Heart left ventricle (tissue), 16 donors: ENCODE results near the gene TNFRSF6B. TPM values are rescaled to one million over a fixed set of nuclear protein-coding genes. Genes with fewer than 3 reads are reported as not detected.

Experiments used
- ATAC-seq, 4 donors: fragments of 200-7000 bp; cut with Tn5 transposase; one replicate each; pipeline ENCODE4 v1.9.1; 2020 to 2022; ENCODE audit warnings: moderate library complexity in 4 of 4, mild to moderate bottlenecking in 3 of 4, moderate number of reproducible peaks in 1 of 4
- DNase-seq, 5 donors: peaks; one replicate each; pipeline ENCODE4 v3.0.0-alpha.2; 2020
- H3K27ac ChIP-seq, 12 donors: fragments of 200-600 bp; sonication (generic) in 4 of 12; one replicate each; pipeline versions ENCODE4 v1.5.0 to v1.8.0; 2016 to 2022; ENCODE audit warnings: mild to moderate bottlenecking in 2 of 12
- H3K27me3 ChIP-seq, 9 donors: fragments of 200-600 bp; sonication (generic) in 2 of 9; one replicate each; pipeline versions ENCODE4 v1.5.1 to v1.8.0; 2016 to 2022; ENCODE audit warnings: mild to moderate bottlenecking in 3 of 9
- H3K36me3 ChIP-seq, 9 donors: fragments of 200-600 bp; sonication (generic) in 2 of 9; one replicate each; pipeline versions ENCODE4 v1.5.0 to v1.8.0; 2018 to 2022; ENCODE audit warnings: mild to moderate bottlenecking in 2 of 9
- H3K4me1 ChIP-seq, 12 donors: fragments of 200-600 bp; sonication (generic) in 4 of 12; one replicate each; pipeline versions ENCODE4 v1.5.0 to v1.8.0; 2016 to 2022; ENCODE audit warnings: mild to moderate bottlenecking in 3 of 12
- H3K4me3 ChIP-seq, 12 donors: fragments of 200-600 bp; sonication (generic) in 4 of 12; one replicate each; pipeline versions ENCODE4 v1.5.0 to v1.8.0; 2017 to 2022; ENCODE audit warnings: mild to moderate bottlenecking in 9 of 12, moderate library complexity in 4 of 12
- H3K9me3 ChIP-seq, 12 donors: fragments of 200-600 bp; sonication (generic) in 4 of 12; one replicate each; pipeline versions ENCODE4 v1.5.0 to v1.8.0; 2016 to 2022; ENCODE audit warnings: mild to moderate bottlenecking in 1 of 12
- POLR2A ChIP-seq, 2 donors: fragments of 450-650 bp; IDR thresholded peaks; one replicate each; pipeline ENCODE4 v1.6.1; 2017; ENCODE audit warnings: antibody characterized with exemption in 2 of 2, mild to moderate bottlenecking in 2 of 2, moderate library complexity in 2 of 2
- WGBS, 4 donors: extraction: QIAGEN DNeasy Blood & Tissue Kit in 2 of 4; methylation state at CpG; one replicate each; pipeline versions ENCODE4 v1.1.5 to v1.1.7; 2013 to 2018; 5-methylcytosine and 5-hydroxymethylcytosine counted together
- intact Hi-C, 10 donors: fragments of 100-400 bp; cut with DNase I; formaldehyde crosslinking; loops; one replicate each; pipeline versions ENCODE4 v1.11.1 to v1.14.2; 2022
- polyA plus RNA-seq, 2 donors: library from polyadenylated mRNA; stranded (reverse); fragments of 200-250 nt; gene quantifications; one replicate each; pipeline ENCODE4 v1.2.3, GENCODE V29; 2013
- total RNA-seq, 9 donors: library from RNA; depleted of rRNA in 2 of 9; stranded (reverse); fragments of >200 nt in 2 of 9; fragmentation: NEBNext Ultra II Directional in 3 of 9; extraction: Animal tissue kit (Norgen Biotek cat#: 25700) in 3 of 9; gene quantifications; one replicate each; pipeline versions ENCODE4 v1.1.0 to v1.2.4, GENCODE V29; 2016 to 2023
- TF ChIP-seq, protein P1 (sequence below), 12 donors: fragments of 200-600 bp; sonication (generic) in 4 of 12; IDR thresholded peaks; one replicate each; pipeline versions ENCODE4 v1.5.0 to v1.8.0; 2018 to 2022; ENCODE audit warnings: antibody characterized with exemption in 12 of 12, mild to moderate bottlenecking in 5 of 12
- donor health status: ischemic (EF 13 %, LVEDD 7.1; RV severe dilation, severe dysfunction).
- donor health status: healthy with polysubstance abuse.
- donor health status: DM: no; HTN: yes; CAD: no.
- donor health status: DM: no; HTN: no; CAD: no.
- donor health status: ischemic (EF 25% LVEDD 6.9; RV normal size, moderate dysfunction).
- donor health status: ischemic (EF 25% LVEDD 5.7; RV mildly dilated, moderate dysfunction).
- donor health status: healthy.
- donor health status: DM: yes; HTN: yes; CAD: no.
- donor health status: ischemic (EF 35%, LVEDD 5.7; RV mildly dilated, moderate dysfunction).
- donor health status: nonischemic (EF 11% LVEDD 7.7; RV severe dilation, severe dysfunction).
- donor health status: DM: yes; HTN: yes; CAD: no.
- donor health status: PGD.
- donor health status: ischemic (EF 29% LVEDD 5.4; RV normal size, mild dysfunction).
- donor health status: nonischemic (EF 23%, LVEDD 6.1; RV moderate dilation, normal function).

The TNFRSF6B gene
- total and polyA plus RNA-seq, 11 donors = 0.42 to 6.4 (median 1.7) TPM; not detected in 1

DNA sequence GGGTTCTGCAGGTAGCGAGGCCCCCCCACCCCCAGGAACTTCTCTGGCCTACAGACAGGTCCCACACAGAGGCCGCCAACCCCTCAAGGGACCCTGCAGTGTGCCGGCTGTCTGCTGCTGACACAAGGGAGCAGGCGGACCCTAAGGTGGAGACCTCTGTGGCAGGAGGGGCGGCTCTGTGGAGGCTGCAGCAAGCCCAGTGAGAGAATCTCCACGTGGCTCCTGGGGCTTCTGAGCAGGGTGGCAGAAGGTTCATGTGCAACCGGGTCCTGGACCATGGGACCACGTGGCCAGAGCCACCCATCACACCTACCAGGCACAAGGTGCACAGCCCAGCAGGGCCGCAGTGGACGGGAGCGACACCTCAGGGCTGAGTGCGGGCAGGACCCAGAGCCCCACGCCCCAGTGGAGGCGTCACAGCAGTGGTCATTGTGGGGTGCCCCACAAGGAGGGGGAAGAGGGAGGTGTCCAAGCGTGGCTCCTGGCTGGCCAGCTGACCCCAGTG, 7.1 kb downstream of the TNFRSF6B start:
- intact Hi-C loops = no loop called here
- H3K4me1 ChIP-seq = peaks cover 3 to 38% (median 26%) of the 10 kb centered on the region in 12 donors
- no peak overlapping the region for H3K27ac ChIP-seq
- no peak overlapping the region for H3K4me3 ChIP-seq
- no peak for DNase-seq
- H3K9me3 ChIP-seq = no peaks in the 10 kb centered on the region
- ATAC-seq = no peak
- TF ChIP-seq, protein P1, sequence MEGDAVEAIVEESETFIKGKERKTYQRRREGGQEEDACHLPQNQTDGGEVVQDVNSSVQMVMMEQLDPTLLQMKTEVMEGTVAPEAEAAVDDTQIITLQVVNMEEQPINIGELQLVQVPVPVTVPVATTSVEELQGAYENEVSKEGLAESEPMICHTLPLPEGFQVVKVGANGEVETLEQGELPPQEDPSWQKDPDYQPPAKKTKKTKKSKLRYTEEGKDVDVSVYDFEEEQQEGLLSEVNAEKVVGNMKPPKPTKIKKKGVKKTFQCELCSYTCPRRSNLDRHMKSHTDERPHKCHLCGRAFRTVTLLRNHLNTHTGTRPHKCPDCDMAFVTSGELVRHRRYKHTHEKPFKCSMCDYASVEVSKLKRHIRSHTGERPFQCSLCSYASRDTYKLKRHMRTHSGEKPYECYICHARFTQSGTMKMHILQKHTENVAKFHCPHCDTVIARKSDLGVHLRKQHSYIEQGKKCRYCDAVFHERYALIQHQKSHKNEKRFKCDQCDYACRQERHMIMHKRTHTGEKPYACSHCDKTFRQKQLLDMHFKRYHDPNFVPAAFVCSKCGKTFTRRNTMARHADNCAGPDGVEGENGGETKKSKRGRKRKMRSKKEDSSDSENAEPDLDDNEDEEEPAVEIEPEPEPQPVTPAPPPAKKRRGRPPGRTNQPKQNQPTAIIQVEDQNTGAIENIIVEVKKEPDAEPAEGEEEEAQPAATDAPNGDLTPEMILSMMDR (IDR thresholded peaks at IDR 0.05) = no peak
- TF ChIP-seq POLR2A (IDR thresholded peaks at IDR 0.05) = no peak
- peaks cover 0 to 47% (median 38%) of the 10 kb centered on the region in 9 donors for H3K36me3 ChIP-seq
- 77 to 89% (median 87%) methylated on average over 15 of the region's 15 CpGs for WGBS, 4 donors
- H3K27me3 ChIP-seq = no peaks in the 10 kb centered on the region

DNA sequence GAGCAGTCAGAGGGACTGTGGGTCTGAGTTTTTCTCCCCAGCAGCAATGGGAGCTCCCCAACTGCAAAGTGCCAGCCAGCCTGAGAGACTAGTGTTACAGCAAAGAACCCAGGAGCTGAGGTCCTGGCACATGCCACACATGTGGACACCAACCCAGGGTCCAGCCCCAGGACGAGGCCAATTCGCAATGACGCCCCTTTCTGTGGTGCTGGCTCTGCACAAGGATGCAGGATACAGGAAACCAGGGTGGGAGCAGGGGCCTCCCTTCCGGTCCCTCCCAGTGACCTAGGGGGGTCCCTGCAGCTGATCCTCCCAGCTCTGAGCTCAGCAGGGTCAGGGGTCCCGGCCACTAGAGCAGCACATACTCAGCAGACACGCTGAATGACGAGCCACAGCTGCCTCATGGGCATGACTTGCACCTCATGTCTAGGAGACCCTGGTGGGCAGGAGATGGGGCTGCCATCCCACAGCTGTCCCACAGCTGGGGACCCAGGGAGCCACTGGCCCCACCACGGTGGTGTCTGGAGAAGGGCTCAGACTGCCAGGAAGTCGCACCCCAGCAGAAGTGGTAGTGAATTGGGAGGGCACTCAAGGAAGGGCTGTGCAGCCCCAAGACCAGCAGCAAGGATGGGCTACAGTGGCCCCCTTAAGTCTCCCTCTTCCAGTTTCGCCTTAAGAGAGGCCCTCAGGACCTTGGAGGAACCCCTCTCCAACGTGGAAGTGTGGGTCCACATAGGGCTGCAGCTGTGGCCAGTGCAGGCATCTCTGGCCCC, 7.7 kb downstream of the TNFRSF6B start:
- peaks cover 0 to 53% (median 41%) of the 10 kb centered on the region in 9 donors for H3K36me3 ChIP-seq
- intact Hi-C loops = no loop called here
- no peak for ATAC-seq
- TF ChIP-seq, protein P1 (IDR thresholded peaks at IDR 0.05) = no peak
- TF ChIP-seq POLR2A (IDR thresholded peaks at IDR 0.05) = no peak
- H3K4me3 ChIP-seq = no peak overlapping the region
- DNase-seq = no peak
- WGBS, 4 donors = 87 to 89% (median 88%) methylated on average over 2 to 11 of the region's 11 CpGs
- no peaks in the 10 kb centered on the region for H3K9me3 ChIP-seq
- no peak overlapping the region for H3K27ac ChIP-seq
- H3K27me3 ChIP-seq = no peaks in the 10 kb centered on the region
- peaks cover 3 to 38% (median 26%) of the 10 kb centered on the region in 12 donors for H3K4me1 ChIP-seq

DNA sequence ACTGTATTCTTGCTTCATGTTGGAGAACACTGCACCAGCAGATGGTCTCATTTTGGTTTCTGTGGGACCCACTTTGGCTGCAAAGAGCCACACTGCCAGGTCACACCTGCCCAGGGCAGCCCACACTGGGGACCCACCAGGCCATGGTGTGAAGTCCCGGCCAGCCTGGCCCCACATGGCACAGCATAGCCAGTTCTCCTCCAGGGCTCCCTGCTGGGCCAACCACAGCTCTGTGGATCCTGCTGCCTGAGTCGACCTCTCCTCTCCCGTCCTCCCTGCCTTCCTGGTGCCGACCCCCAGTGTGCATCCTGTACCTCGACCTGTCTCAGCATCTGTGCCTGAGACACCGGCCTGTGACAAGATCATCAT, 8.3 kb downstream of the TNFRSF6B start:
- peaks cover 0 to 54% (median 44%) of the 10 kb centered on the region in 9 donors for H3K36me3 ChIP-seq
- no peaks in the 10 kb centered on the region for H3K9me3 ChIP-seq
- intact Hi-C loops = loop anchor here in 1 of 10 donors (5.0 kb wide), 1 partner anchor 158 kb away; the partner anchor contains the start of gene ABHD16B
- TF ChIP-seq, protein P1 (IDR thresholded peaks at IDR 0.05) = no peak
- TF ChIP-seq POLR2A (IDR thresholded peaks at IDR 0.05) = no peak
- H3K4me3 ChIP-seq = no peak overlapping the region
- H3K27ac ChIP-seq = no peak overlapping the region
- H3K4me1 ChIP-seq = peaks cover 3 to 38% (median 25%) of the 10 kb centered on the region in 12 donors
- DNase-seq (no peak), ATAC-seq (no peak)
- H3K27me3 ChIP-seq = no peaks in the 10 kb centered on the region
- 81 to 91% (median 84%) methylated on average over 5 to 6 of the region's 6 CpGs for WGBS, 4 donors

DNA sequence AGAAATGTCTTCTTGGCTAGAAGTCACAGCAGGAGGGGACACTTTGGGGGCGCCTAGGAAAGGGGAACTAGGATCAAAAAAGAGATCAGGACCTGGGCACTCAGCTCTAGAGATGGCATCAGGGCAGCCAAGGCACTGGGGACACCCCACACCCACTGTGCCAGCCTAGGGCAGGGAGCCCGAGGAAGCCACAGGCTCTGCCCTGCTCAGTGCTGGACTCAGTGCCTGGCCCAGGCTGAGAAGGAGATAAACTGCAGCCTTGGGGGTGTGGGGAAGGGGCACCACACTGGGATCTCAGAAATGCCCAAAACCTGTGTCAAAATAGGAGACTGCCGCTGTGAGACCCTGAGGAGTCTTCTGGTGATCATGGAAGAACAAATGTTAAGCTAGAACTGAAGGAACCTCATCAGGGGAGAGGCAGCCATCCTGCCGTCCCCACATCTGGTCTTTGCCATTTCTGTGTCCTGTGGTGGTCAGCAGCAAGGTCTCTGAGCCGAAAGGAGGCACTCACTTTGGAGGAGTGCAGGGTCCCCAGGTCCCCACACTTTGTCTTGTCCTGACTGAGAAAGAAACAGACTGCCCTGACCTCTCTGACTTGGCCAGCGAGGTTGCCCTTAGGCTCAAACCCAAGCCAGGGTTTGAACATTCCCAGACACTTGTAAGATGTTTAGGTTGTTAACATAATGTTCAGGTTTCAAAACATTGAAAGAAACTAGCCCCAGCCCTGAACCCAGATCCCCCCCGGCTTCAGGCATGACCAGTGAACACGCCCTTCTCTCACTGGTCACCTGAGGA, 9.0 kb downstream of the TNFRSF6B start:
- TF ChIP-seq POLR2A (IDR thresholded peaks at IDR 0.05) = no peak
- TF ChIP-seq, protein P1 (IDR thresholded peaks at IDR 0.05) = no peak
- peak overlapping the region in 3 of 12 donors; percentile 91 to 97 (median 95) for H3K27ac ChIP-seq
- DNase-seq (no peak), ATAC-seq (no peak)
- H3K36me3 ChIP-seq = peaks cover 0 to 54% (median 46%) of the 10 kb centered on the region in 9 donors
- intact Hi-C loops = loop anchor here in 1 of 10 donors (5.0 kb wide), 1 partner anchor 157 kb away; the partner anchor contains the start of gene ABHD16B
- no peak overlapping the region for H3K4me3 ChIP-seq
- peaks cover 3 to 36% (median 25%) of the 10 kb centered on the region in 12 donors for H3K4me1 ChIP-seq
- no peaks in the 10 kb centered on the region for H3K9me3 ChIP-seq
- H3K27me3 ChIP-seq = no peaks in the 10 kb centered on the region
- WGBS, 4 donors = 84 to 90% (median 88%) methylated on average over 8 of the region's 8 CpGs
